Measurements from ENCODE around the gene ADGRB3.

- no peak for TF ChIP-seq CTCF (IDR thresholded peaks at IDR 0.05; ENCODE audit: low read length)
- TF ChIP-seq EZH2 (IDR thresholded peaks at IDR 0.05; ENCODE audit: borderline replicate concordance, low read length), result no peak
Measured at GRCh38 chr6:69280858-69281257, 645.8 kb downstream of the ADGRB3 start.
